HG02571 (cell line): ENCODE measurements around the gene DOCK10.
A peak's percentile ranks its signal among the peaks of the same experiment; 100 is the strongest.

ENCODE experiments used
- ATAC-seq: cut with Tn5 transposase; IDR thresholded peaks from one replicate; pipeline ENCODE4 v1.9.1; 2021; ENCODE audit warnings: mild to moderate bottlenecking, moderate library complexity; ENCODE audit not compliant: unreplicated experiment

DOCK10 gene

DNA sequence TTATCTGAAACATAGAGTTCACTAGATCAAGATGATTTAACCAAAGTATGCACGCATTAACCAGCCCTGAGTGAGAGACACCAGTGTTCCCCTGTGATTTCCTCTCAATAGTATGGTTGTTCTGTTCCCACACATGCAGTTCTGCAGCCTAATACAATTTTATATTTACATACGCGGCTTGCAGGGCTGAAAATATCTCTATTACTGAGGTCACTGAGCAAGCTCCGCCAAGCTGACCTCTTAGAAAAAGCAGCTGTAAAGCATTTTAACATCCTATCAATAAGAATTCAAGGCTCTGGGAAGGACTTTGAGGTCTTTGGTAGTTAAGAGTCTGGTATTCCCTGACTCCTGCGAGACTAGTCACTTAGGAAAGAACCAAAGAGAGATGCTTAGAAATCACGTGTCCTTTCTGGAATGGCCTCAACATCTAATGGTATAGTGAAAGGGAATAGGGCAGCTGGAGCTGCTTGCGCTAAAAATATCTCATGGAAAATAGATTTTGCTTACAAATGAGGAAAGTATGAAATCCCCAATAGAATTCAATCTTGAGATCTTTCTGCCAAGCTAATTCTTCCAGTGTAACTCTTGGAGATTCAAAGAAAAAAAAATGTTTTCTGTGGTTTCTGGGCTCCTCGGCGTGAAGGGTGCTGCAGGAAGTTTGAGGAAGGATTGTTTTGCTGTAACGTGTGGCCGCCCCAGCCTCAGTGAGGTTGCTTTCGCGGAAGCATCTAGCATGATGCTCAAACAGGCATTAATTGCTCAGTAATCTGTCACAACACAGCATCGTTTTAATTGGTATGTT lies 59.2 kb downstream of the DOCK10 start:
- no peak for ATAC-seq

DNA sequence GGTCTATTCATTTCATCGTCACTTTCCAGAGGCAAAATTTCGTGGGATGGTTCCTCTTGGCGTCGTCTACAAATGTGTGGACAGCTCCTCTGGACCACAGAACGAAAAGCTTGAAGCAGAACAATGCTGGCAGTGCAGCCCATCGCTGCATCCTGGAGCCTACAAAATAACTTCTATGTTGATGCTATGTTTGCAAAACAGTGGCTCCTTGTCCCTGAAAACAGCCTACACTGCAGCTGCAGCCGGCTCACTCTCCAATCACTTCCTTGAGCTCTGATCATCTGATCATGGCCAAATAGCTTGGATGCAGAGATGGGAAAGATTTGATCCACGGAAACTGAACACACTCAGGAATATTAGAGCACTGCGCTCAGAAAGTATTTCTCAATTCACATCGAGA lies 60.0 kb downstream of the DOCK10 start:
- ATAC-seq: no peak

DNA sequence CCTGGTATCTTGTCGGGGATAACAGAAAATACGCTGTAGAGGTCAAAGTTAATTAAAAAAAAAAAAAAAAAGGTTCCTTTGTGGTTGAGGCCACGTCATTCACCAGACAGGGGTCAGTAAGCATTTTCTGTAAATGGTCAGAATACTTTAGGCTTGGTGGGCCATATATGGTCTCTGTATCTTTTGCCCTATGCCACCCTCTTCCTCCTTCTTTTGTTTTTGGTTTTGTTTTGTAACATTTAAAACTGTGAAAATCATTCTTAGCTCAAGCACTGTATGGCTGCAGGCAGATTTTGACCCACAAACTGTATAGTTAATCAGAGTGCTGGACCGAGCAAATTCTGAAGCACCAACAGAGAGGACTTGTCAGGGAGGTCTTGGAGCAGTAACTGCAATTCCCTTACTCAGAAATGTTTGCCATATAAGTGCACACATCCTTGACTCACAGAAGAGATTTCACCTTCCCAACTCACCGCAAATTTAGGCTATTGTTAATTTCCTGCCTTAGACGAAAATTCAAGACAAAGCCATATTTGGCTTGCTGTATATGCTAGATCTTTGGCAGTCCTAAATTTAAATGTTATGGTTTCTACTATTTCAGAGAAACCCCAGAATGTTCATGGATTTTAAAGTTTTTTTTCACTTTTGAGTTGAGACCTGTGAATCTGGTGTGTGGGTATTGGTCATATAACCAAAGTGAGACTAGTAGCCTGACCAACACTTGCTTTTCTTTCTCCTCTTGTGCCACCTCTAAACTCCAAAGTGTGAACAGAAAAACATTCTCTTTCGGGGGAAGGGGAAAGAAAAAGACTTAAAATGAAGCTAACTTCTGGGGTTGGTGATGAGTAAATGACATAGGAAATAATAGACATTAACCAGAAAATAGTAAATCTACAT lies 65.4 kb downstream of the DOCK10 start:
- no peak for ATAC-seq

DNA sequence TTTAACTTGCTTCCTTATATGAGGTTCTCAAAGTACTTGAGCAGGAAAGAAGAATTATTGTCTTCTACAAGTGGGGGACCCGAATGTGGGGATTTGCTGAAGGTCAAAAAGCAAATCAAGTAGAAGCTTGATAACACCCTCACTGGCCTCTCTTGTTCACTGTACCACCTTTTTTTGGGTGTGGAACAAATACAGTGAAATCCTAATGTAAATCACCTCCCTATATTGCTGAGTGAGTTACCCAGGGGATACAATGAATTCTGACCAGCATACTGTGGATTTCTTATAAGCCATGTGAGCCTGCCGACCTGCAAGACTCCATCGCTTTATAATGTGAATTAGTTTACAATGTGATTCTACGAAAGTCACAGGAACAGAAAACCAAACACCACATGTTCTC lies 66.5 kb downstream of the DOCK10 start:
- no peak for ATAC-seq

DNA sequence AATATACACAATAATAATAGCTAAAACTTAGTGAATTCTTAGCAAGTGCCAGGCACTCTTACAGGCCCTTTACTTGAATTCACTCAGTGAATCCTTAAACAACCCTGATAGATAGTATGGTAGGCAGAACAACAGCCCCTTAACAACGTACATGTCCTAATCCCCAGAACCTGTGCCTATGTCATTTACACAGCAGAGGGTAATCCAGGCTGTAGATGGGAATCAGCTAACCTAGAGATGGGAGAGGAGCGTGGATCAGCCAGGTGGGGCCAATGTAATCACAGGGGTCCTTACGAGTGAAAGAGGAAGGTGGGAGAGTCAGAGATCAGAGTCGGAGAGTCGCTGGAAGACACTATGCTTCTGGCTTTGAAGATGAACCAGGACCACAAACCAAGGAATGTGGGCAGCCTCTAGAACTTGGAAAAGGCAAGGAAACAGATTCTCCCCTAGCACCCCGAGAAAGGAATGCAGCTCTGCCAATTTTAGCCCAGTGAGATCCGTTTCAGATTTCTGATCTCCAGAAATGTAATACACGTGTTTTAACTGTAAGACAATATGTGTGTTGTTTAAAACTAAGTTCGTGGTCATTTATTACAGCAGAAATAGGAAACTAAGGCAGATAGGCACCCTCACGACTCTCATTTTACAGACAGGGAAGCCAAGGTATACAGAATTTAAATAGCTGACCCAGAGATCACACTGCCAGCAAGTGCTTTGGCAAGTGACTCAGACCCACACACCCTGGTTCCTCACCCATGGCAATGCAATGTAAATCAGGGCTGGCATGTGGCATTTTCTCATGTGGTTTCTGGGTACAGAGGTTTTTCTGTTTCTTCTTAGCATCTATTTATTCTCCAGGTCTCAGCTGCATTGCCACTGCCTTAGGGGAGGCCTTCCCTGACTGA lies 68.9 kb downstream of the DOCK10 start:
- no peak for ATAC-seq

DNA sequence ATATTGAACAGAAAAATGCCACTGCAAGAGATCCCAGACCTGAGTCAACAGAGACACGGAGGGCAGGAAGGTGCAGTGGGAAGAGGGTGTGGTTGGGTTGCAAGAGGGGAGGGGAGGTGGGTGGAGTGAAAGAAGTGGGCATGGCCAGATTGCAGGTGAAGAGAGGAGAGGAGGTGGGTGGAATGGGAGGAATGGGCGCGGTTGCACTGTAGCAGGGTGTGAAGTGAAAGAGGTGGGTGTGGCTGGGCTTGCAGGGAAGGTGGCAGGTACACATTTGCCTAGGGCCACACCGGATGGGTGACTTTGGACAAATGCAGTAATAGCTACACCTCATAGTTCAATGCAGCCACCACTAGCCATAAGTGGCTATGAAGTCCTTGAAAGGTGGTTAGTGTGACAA lies 71.1 kb downstream of the DOCK10 start:
- no peak for ATAC-seq

DNA sequence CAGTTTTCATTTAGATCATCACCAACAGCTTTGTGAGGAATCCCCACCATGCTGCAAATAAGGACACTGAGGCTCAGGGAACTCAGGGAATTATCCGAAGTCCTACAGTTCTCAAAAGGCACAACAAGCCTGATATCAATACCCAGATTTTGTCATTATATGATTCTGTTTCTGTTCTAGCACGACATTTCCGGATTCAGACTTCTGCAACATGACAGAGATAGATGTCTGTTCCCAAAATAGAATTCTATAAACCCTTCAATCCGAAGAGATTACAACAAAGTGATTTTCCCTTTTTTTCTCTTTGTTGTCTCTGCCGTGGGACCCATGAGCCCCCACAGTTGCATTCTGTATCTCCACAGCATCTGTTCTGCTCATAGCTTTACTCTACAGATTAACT lies 72.0 kb downstream of the DOCK10 start:
- no peak for ATAC-seq

DNA sequence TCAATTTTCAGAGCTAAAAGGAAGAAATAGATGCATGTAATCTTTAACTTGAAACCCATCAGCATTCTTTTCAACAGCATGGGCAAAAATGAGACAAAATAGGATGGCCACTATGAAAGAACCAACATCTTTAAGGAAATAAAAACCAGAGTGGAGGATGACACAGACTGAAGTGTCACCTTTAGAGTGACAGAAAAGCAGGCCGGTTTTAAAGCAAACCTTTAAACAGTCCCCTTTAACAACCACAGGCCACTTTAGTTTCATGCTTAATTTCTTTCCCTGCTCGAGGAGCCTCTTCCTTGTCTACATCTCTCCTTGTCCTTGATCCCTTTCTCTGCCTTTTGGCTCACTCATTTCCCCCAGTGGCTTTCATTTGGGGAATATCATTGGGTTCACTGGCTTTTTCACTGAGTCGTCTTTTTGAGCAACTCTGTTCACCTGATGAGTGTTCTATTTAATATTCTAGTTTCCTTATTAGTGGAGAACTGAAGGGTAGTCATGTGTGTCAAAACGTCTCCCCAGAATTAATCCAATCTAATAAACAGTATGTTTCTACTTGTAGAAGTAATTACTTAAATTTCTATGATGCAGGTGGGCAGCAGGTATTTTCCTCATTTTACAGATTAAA lies 72.5 kb downstream of the DOCK10 start:
- no peak for ATAC-seq

DNA sequence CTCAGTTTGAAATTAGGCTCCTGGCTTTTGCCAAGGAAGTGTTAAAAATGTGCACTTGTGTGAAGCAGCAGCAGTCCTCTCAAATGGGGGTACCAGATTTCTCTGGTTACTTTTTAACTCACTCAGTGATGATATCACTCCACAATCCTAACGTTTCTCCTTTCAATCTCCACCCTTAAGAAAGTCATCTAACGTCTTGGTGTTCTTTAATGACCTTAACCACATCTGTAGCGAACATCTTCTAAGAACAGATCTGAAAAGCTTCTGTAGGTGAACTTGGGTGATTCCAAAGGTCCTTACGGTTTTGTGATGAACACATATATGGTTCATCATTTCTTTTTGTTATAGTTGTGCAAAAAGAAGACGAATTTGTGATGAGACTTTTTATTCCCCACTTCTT lies 73.2 kb downstream of the DOCK10 start:
- ATAC-seq: no peak

DNA sequence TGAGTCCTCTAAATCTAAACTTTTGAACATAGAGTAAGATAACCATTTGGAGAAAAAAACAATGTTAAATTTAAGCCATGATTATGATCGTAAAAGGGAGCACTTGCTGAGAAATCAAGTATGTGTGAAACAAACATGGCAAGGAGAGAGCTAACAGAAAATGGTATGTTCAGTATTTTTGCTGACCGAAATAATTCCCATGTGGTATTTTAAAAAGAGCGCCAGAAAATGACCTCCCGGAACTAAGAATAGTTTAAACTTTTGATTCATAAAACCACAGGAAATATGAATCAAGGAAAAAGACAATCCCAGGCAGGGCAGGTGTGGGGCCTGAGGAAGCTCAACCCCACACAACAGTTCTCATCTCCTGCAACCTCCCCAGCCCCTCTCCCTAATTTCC lies 74.2 kb downstream of the DOCK10 start:
- ATAC-seq: no peak

DNA sequence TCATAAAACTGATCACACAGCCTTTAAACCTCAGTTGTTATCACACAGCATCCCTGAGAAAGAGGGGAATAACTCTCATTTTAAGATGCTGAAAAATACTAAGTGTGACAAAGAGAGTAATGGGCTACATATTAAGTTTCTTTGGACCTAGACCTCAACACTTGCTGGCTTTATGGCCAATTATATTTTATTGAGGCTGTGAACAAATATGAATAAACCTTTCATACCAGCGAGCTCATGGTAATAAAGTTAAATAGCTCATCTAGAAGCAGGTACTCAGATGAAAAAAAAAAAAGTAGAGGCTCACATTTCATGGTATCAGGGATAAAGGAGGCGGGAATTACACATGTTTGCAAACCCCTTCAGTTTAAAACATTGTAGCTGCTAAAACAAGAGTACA lies 75.7 kb downstream of the DOCK10 start:
- ATAC-seq: no peak

DNA sequence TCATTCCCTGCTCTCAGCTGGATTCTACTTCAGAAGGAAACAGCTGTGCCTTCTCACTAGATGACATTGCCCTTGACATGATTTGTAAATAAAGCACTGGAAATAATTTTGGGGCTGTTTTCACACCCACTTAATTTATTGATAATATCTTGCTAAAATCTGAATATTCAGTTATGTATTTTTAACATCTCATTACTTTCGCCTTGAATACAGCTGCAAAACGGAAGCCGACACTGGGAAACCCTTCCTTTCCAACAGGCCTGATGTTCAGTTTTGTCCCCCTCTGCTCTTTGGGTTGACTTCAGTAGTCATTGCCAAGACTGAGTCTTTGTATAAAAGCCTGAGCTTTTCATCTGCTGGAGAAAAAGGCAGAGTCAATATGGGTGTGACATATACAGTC lies 82.7 kb downstream of the DOCK10 start:
- no peak for ATAC-seq

DNA sequence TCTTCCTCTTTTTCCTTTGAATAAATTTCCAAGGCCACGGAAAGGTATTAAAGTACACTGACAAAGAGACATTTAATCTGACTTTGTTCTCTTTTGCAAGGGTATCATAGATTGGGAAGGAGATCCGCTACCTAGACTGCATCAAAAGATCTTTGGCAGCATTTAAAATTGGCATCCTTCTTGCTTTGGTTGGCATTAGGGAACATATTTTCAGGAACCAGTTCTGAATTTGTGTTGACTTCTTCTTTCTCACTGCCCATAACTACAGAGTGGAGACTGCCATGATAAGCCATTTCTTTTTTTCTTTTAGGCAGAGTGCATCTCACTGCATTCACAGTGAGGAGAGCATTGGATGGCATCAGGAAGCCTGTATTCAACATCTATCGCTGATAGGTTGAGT lies 83.4 kb downstream of the DOCK10 start:
- ATAC-seq: no peak

DNA sequence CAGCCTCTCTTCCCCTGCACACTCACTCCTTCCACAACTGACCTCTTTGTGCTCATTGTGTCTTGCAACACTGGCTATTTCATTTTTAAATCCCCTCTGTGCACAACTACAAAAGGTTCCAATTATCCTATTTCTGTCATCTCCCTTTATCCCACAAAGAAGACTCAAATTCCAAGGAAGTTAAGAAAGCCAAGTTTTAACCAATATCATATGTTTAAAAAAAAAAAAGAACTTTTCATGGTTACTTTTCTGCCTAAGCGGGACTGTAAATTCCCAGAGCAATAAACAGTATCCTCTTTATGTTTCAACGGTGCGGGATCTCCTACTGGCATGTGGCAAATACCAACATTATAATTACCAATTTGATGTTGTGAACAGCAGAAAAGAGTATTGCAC lies 83.8 kb downstream of the DOCK10 start:
- no peak for ATAC-seq

DNA sequence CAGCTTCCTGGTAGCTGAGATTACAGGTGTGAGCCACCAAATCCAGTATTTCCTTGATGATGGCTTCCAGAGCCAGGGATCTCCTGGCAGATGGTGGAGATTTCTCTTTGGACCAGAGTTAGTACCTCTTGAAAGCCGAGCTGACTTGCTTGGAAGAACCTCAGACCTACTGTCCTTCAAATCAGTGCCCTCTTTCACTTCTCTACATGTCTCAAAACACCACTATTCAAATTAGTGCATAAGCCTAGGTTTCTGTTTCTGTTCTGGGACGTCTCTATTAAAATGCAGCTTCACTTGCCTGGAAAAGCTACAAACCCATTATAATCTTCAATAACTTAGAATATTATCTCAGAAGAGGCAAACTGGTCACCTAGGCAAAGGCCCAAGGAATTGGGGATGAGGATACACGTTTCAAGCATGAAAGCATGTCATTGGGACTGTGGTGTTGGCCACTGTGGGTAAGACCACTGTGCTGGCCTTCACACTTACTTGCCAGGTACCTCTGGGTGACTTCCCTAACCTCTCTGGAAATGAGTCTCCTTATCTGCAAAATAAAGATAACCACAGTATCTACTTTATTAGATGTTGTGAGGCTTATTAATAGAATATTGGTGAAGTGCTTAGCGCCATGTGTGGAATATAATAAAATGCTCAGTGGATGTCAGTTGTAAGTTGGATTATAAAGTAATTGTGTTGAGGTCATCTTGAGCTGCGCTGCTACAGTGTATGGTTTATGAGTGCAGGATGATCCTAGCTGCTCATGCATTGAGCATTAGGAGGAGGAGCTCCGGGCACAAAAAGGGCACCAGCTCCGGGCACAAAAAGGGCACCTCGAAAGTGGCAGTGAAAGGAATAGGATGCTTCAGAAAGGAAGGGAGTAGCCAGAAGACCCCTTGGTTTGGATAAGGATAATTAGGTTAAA lies 84.5 kb downstream of the DOCK10 start:
- peak; percentile 86 for ATAC-seq

DNA sequence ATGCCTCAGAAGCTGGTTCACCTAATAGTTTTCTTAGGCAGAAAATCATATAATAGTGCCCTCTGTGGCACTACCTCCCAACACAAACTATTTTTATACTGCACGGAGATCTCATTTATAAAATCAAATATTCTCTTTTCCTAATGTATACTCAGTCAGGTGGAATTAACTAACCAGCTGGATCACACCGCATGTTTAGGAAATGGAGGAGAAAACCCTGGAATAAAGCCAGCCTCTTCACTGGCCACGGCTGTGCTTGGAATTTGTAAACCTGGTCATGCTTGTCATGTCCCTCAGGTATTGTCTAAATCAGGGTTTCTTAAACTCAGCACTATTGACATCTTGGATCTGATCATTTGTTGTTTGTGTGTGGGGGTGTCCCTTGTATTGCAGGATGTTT lies 85.6 kb downstream of the DOCK10 start:
- no peak for ATAC-seq

DNA sequence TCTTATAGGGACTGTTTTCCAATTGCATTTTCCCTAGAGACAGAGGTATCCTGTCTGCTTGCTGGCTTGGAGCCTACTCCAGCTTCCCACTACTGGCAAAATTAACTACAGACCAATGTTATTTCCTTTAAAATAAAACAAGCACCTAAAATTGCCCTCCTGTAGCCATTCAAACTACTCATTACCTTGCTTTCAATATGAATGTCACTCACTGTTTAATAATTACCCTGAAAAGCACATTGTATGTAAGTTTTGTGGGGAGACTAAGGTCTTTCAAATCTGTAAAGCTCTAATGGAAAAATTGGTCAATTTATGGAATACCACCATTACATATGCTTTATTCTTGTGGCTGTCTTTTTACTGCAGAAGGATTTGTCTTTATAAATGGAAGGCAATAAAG lies 87.3 kb downstream of the DOCK10 start:
- no peak for ATAC-seq

DNA sequence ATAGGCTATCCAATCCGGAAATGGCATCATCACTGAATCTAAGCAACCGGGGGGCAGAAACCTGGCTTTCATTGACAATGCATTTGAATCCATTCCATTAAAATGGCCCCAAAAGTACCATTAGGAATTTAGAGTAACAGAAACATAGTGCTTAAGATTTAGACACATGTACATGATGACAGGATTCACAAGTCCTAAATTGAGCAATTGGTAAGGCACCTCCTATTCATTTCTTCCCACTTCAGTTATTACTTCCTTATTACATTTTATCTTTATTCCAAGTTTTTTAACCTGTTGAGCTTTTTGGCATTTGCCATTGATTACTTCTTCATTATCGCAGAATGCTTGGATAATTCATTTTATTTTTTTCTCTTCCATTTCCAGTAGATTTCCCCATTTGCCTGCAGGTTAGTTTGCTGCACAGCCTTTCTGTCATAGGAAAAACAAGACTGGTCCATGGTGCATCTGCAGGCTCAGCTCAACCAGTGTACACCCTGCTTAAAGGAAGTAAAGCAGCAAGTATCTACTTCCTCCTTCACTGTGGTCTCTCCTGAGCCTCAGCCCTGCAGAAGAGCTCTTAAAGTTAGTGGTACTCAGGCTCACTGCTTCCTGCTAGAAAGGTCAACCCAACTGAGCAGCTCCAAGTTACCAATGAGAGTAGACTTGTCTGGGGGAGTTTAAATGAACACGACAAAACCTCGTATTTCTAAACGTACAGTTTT lies 89.2 kb downstream of the DOCK10 start:
- ATAC-seq: peak; percentile 48
